ENCODE results near the gene ARRDC4.

Gene ARRDC4, protein sequence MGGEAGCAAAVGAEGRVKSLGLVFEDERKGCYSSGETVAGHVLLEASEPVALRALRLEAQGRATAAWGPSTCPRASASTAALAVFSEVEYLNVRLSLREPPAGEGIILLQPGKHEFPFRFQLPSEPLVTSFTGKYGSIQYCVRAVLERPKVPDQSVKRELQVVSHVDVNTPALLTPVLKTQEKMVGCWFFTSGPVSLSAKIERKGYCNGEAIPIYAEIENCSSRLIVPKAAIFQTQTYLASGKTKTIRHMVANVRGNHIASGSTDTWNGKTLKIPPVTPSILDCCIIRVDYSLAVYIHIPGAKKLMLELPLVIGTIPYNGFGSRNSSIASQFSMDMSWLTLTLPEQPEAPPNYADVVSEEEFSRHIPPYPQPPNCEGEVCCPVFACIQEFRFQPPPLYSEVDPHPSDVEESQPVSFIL

DNA sequence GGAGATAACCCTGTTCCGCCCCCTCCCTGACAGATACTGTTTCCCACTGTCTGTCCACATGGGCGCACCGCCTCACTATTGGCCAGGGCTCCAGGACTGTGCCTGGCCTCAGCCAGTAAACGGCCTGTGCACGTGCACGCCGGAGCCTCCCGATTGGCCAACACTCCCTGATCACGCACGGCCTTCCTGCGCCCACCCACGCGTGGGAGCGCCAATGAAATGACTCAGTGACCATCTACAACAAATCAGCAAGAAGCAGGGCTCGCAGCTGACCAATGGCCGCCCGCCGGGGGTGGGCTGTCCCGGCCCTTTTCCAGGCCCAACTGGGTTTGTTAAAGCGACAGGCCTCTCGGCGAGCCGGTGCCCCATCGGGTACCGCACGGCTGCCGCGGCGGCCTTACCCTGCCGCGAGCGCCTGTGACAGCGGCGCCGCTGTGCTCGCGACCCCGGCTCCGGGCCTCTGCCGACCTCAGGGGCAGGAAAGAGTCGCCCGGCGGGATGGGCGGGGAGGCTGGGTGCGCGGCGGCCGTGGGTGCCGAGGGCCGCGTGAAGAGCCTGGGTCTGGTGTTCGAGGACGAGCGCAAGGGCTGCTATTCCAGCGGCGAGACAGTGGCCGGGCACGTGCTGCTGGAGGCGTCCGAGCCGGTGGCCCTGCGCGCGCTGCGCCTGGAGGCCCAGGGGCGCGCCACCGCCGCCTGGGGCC lies at the start of gene ARRDC4:
Gene ARRDC4 (plus strand): TSS at position 340 of the 703 bp plus-strand sequence. CDS start 159 bp downstream, at position 499.
- in situ Hi-C loops (cut with HindIII; ENCODE audit: low pct_ligation_motif_present, low pct_unique_long_range_greater_than_20kb, low sequenced_read_pairs), result no loop called here
- peak; percentile 97 for DNase-seq

DNA sequence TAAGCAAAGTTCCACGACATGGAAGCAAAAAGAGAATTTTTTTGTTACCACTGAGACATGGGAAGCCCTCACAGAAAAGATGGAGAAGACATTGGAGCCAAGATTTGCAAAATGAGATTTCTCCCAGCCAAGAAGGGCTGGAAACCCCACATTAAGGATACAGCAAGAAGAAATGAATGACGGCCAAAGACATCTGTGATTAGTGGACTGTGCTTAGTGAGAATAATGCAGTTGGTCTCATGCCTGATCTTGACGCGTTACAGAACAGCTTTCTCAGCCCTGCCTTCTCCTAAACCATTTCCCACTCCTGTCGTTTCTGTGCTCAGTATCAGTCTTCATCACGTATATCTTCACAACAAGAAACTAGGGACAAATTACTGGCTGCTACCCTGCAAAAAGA lies 45.8 kb upstream of the ARRDC4 start:
- in situ Hi-C loops (cut with HindIII; ENCODE audit: low pct_ligation_motif_present, low pct_unique_long_range_greater_than_20kb, low sequenced_read_pairs), result no loop called here
- DNase-seq, result no peak

- in situ Hi-C loops (cut with HindIII; ENCODE audit: low pct_ligation_motif_present, low pct_unique_long_range_greater_than_20kb, low sequenced_read_pairs), result no loop called here
- no peak for DNase-seq
These were observed 45.2 kb upstream of the ARRDC4 start for GRCh38 chr15:97915261-97915660.

DNA sequence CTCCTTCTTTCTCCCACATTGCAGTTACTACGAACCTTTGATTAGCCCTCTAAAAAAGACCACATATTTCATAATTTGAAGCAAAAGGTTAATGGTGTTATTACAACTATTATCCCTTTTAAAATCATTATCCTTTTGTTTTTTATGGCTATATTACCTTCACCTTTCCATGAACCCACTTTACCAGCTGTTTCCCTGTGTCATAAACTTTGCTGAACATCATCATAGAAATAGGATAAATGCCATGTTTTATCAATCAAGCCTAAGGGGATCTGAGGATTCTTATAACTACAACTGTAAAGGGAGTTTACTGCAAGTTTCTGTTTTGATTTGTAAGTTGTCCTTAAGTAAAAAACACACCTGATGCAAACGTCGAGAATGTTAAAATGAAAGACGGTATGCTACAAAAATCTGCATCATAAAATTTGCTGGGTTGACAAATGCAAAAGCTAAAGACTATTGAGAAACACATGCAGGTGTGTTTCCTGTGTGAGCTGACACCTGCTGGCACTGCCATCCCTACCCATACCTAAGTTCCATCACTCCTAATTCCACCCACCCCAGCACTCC lies 39.1 kb upstream of the ARRDC4 start:
- in situ Hi-C loops (cut with HindIII; ENCODE audit: low pct_ligation_motif_present, low pct_unique_long_range_greater_than_20kb, low sequenced_read_pairs), result no loop called here
- DNase-seq, result no peak

DNA sequence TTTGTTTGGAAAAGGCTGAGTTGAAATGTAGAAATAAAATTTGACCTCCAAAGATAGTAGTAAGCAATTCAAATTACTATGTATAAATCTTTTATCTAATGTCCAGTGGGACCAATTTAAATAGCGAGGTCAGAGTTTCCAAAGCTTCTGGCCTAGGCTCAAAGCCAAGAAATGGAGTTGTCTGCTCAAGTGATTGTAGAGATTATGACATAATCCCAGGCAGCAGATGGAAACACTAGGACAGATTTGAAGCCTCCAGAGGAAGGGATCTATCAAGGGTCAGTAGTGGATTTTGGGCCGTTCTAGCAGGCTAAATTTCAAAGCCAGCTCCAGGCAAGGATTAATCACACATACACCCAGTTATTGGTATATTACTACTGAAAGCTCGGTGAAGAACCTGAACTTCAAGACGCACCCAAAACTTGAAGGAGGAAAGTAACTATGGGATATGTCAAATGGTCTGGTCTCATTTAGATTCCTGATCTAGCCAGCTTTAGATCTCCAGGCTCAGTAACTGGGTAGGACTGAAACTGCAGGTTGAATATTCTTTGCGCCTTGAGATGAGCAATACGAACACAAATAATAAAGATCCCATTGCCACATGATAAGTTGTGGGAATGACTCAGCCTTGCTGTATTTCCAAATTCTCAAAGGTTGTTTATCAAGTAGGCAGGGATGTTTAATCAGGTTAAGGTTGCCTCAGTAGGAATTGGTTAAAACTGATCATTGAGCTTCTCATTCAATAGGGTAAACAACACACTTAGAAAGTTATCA lies 30.9 kb upstream of the ARRDC4 start:
- in situ Hi-C loops (cut with HindIII; ENCODE audit: low pct_ligation_motif_present, low pct_unique_long_range_greater_than_20kb, low sequenced_read_pairs), result no loop called here
- no peak for DNase-seq

DNA sequence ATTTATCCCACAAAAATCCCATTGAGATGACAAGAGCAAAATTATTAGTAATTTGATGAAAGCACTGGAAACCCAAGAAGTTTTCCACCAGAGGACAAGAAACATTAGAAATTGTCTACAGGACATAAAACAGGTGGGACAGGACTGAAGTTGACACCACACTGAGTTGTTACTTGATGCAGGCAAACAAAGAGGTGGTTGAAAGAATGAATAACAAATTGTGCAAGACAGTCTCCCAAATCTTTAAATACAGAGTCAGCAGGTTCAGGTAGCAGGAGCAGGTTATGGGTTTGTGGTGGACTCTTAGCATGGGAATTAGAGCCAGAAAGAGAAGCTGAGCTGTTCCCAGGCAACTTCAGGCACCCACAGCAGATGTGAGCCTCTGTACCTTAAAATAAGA lies 30.3 kb upstream of the ARRDC4 start:
- DNase-seq, result no peak
- in situ Hi-C loops (cut with HindIII; ENCODE audit: low pct_ligation_motif_present, low pct_unique_long_range_greater_than_20kb, low sequenced_read_pairs), result no loop called here

DNA sequence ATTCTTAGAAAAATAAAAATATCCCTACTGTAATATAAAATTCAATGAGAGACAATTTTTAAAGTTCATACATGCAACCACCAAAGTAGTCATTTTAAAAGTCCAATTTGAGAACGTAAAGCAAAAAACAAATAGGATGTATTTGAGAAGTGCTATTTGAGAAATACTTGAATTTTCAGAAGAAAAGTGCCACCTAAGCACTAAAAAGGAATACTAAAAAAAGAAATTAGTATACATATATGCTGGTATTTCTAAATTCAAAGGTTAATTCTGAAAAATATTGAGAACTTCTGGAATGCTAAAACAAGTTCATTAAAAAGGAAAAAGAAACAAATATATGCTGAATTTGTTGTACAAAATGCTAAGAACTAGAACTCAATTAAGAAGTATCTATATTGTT lies 29.2 kb upstream of the ARRDC4 start:
- in situ Hi-C loops (cut with HindIII; ENCODE audit: low pct_ligation_motif_present, low pct_unique_long_range_greater_than_20kb, low sequenced_read_pairs), result no loop called here
- DNase-seq, result no peak

DNA sequence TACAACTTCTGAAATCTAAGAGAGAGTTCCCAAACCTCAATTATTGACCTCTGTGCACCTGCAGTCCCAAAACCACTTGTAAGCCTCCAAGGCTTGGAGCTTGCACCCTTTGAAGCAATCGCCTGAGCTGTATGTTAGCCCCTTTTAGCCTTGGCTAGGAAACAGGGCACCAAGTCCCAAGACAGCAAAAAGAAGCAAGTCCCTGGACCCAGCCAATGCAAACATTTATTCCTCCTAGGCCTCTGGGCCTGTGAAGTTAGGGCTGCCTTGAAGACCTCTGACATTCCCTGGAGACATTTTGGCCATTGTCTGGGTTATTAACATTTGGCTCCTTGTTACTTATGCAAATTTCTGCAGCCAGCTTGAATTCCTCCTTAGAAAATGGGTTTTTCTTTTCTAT lies 26.9 kb upstream of the ARRDC4 start:
- in situ Hi-C loops (cut with HindIII; ENCODE audit: low pct_ligation_motif_present, low pct_unique_long_range_greater_than_20kb, low sequenced_read_pairs), result no loop called here
- no peak for DNase-seq

- no peak for DNase-seq
- in situ Hi-C loops (cut with HindIII; ENCODE audit: low pct_ligation_motif_present, low pct_unique_long_range_greater_than_20kb, low sequenced_read_pairs), result no loop called here
These were observed 19.5 kb upstream of the ARRDC4 start for GRCh38 chr15:97940993-97941392.

- DNase-seq, result no peak
- in situ Hi-C loops (cut with HindIII; ENCODE audit: low pct_ligation_motif_present, low pct_unique_long_range_greater_than_20kb, low sequenced_read_pairs), result no loop called here
These were observed 18.9 kb upstream of the ARRDC4 start for GRCh38 chr15:97941572-97941971.

GRCh38 chr15:97944724-97945123 lies 15.8 kb upstream of the ARRDC4 start:
- no peak for DNase-seq
- in situ Hi-C loops (cut with HindIII; ENCODE audit: low pct_ligation_motif_present, low pct_unique_long_range_greater_than_20kb, low sequenced_read_pairs), result no loop called here

DNA sequence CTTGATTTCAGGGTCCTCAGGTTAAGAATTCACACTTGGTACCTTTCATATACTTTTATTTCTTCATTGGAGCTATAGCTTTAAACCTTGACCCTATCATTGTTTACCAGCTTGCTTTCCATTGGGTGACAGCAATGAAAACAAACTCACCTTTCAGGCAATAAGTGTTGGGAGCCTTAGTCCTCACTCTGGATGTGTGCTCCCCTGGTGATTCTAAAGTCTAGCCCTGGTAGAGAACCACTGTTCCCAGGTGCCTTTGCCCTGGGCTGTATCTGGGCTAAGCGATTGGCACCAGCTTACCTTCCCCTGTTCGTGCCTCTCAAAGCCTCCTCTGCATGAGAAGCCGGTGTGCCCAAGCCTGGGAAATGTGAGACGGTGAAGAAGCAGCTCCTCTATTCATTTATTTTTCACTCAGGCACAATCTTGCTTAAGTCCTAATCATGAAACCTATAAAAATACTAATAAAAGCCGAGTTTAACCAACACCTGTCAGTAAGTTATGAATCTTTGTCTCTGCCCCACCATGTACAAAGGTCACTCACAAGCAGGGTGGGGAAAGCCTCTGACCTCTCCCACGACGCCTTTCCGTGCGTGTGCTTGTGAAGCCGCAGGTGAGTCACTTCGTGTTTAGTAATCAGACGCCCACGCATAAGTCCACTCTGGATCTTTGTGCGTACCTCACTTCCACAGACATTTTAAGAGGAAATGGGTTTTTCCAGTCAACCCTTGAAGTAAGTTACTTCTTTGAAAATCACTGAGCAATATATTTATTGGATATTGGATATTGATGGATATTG lies 12.8 kb upstream of the ARRDC4 start:
- in situ Hi-C loops (cut with HindIII; ENCODE audit: low pct_ligation_motif_present, low pct_unique_long_range_greater_than_20kb, low sequenced_read_pairs), result no loop called here

GRCh38 chr15:97953254-97953653 lies 7.2 kb upstream of the ARRDC4 start:
- in situ Hi-C loops (cut with HindIII; ENCODE audit: low pct_ligation_motif_present, low pct_unique_long_range_greater_than_20kb, low sequenced_read_pairs), result no loop called here
- DNase-seq, result no peak

More for the DNA sequence above, 12.8 kb upstream of the ARRDC4 start:
- no peak for DNase-seq

DNA sequence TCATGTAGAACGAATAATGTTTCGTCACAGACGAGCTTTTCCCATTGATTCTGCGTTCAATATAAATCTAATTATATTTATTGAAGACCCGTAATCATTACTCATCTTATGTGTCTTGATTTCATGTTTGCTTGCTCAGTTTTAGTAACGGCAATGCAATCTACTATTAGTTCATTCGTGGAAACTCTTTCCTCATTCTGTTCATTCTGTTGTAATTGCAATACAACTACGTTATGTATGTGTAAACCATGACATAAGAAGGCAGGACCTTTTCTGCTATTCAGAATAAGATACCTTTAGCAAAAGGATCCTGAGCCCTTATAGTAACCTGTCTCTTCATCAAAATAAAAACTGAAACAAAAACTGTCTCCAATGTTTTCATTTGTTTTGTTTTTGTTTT lies 6.8 kb upstream of the ARRDC4 start:
- DNase-seq, result no peak
- in situ Hi-C loops (cut with HindIII; ENCODE audit: low pct_ligation_motif_present, low pct_unique_long_range_greater_than_20kb, low sequenced_read_pairs), result no loop called here

GRCh38 chr15:97955035-97955434 lies 5.5 kb upstream of the ARRDC4 start:
- in situ Hi-C loops (cut with HindIII; ENCODE audit: low pct_ligation_motif_present, low pct_unique_long_range_greater_than_20kb, low sequenced_read_pairs), result no loop called here
- no peak for DNase-seq

GRCh38 chr15:97955529-97955928 lies 5.0 kb upstream of the ARRDC4 start:
- in situ Hi-C loops (cut with HindIII; ENCODE audit: low pct_ligation_motif_present, low pct_unique_long_range_greater_than_20kb, low sequenced_read_pairs), result no loop called here
- no peak for DNase-seq

- no peak for DNase-seq
- in situ Hi-C loops (cut with HindIII; ENCODE audit: low pct_ligation_motif_present, low pct_unique_long_range_greater_than_20kb, low sequenced_read_pairs), result no loop called here
These were observed 659 bp upstream of the ARRDC4 start for GRCh38 chr15:97959724-97960363.
